Glutamatergic neuron (in vitro differentiated cells): Measurements from ENCODE around the gene SERPINA4. TPM values are rescaled to one million over a fixed set of nuclear protein-coding genes. Genes with fewer than 3 reads are reported as not detected.

ENCODE experiments used
- DNase-seq: peaks from one replicate; pipeline ENCODE4 v3.0.0; 2022
- H3K27ac Mint-ChIP-seq: one replicate; pipeline ENCODE4 v1.8.0; 2020; ENCODE audit warnings: mild to moderate bottlenecking, mixed read lengths, inconsistent platforms; ENCODE audit not compliant: unreplicated experiment
- H3K27me3 Mint-ChIP-seq: one replicate; pipeline ENCODE4 v1.8.0; 2020; ENCODE audit warnings: mild to moderate bottlenecking, moderate library complexity, mixed read lengths, inconsistent platforms; ENCODE audit not compliant: unreplicated experiment
- H3K36me3 Mint-ChIP-seq: one replicate; pipeline ENCODE4 v1.8.0; 2020; ENCODE audit warnings: mild to moderate bottlenecking, mixed read lengths, inconsistent platforms; ENCODE audit not compliant: unreplicated experiment
- H3K4me1 Mint-ChIP-seq: one replicate; pipeline ENCODE4 v1.8.0; 2020; ENCODE audit warnings: mild to moderate bottlenecking, low read depth, mixed read lengths, inconsistent platforms; ENCODE audit not compliant: unreplicated experiment
- H3K4me3 Mint-ChIP-seq: one replicate; pipeline ENCODE4 v1.8.0; 2020; ENCODE audit warnings: mild to moderate bottlenecking, mixed read lengths, inconsistent platforms; ENCODE audit not compliant: unreplicated experiment
- H3K9me3 Mint-ChIP-seq: one replicate; pipeline ENCODE4 v1.8.0; 2020; ENCODE audit warnings: mild to moderate bottlenecking, moderate library complexity, mixed read lengths, inconsistent platforms; ENCODE audit not compliant: unreplicated experiment
- CTCF ChIP-seq: fragments of 200-600 bp; sonication (generic); IDR thresholded peaks from one replicate; pipeline ENCODE4 v1.5.0; 2021; ENCODE audit not compliant: partially characterized antibody, unreplicated experiment
- total RNA-seq: library from RNA; stranded (reverse); fragmentation: NEBNext Ultra II Directional; extraction: Animal tissue kit (Norgen Biotek cat#: 25700); gene quantifications from one replicate; pipeline ENCODE4 v1.2.1, GENCODE V29; 2021; ENCODE audit not compliant: unreplicated experiment

SERPINA4 gene
- total RNA-seq, 1 donor from 2014 or later, result not detected

GRCh38 chr14:94542811-94543440 lies 18.3 kb upstream of the SERPINA4 start:
- TF ChIP-seq CTCF, result no peak
- DNase-seq, result no peak
- Mint-ChIP-seq H3K4me1 (no peaks in the 10 kb centered on the region), H3K27ac (no peak overlapping the region), H3K9me3 (no peaks in the 10 kb centered on the region), H3K4me3 (no peak overlapping the region), H3K36me3 (no peaks in the 10 kb centered on the region), H3K27me3 (no peaks in the 10 kb centered on the region)

DNA sequence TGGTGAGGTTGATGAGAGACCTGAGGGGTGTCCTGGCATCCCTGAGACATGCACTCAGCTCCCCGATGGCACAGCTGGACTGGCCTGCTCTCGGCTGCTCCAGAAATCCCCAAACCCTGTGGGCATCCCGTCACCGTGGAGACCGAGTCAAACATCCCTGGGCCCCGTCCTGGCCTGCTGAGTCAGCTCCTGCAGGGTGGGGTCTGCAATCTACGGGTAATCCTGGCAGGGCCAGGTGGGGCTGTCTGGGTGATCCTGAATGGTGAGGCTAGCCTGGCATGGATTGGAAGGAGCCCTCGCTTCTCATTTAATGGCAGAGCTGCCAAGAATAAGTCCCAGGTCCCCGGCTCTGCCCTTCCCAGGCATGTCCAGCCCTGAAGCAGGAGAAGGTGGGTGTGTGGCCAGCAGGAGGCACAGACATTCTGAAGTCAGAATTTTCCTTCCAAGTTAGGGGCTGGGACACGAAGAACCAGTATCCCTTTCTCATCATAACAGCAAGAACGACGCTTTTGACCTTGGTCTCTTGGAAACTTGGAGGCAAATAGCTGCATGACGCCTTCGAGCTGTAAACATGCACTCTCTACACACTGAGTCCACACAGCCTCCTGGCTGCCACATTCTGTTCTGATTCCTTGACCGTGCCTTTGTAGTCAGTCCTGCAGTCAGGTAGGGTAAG lies 17.7 kb upstream of the SERPINA4 start:
- Mint-ChIP-seq H3K27me3 (no peaks in the 10 kb centered on the region), H3K36me3 (no peaks in the 10 kb centered on the region), H3K27ac (no peak overlapping the region), H3K4me3 (no peak overlapping the region), H3K9me3 (no peaks in the 10 kb centered on the region), H3K4me1 (no peaks in the 10 kb centered on the region)
- TF ChIP-seq CTCF, result no peak
- DNase-seq, result no peak

DNA sequence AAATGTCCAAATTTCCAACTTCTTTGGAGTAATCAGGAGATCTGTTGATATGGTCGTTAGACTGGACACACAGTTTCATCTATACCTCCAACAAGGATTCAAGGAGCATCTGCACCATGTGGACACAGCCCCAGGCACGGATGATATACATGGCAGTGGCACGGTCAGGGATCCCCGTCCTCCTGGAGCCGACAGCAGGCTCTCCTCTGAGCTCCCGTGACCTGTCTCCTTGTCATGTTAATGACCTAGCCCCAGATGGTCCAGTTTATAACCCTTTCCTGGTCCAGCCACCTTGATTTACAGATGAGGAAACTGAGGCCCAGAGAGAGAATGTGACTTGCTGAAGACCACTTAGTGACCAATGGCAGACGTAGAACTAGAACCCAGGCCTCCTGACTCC lies 16.5 kb upstream of the SERPINA4 start:
- no peak for TF ChIP-seq CTCF
- Mint-ChIP-seq H3K27ac (no peak overlapping the region), H3K4me3 (no peak overlapping the region), H3K4me1 (no peaks in the 10 kb centered on the region), H3K36me3 (no peaks in the 10 kb centered on the region), H3K9me3 (no peaks in the 10 kb centered on the region), H3K27me3 (no peaks in the 10 kb centered on the region)
- DNase-seq, result no peak

GRCh38 chr14:94545131-94545841 lies 16.0 kb upstream of the SERPINA4 start:
- H3K4me1 Mint-ChIP-seq, result no peaks in the 10 kb centered on the region
- no peak overlapping the region for H3K27ac Mint-ChIP-seq
- no peak for TF ChIP-seq CTCF
- DNase-seq, result no peak
- no peak overlapping the region for H3K4me3 Mint-ChIP-seq
- no peaks in the 10 kb centered on the region for H3K27me3 Mint-ChIP-seq
- H3K36me3 Mint-ChIP-seq, result no peaks in the 10 kb centered on the region
- no peaks in the 10 kb centered on the region for H3K9me3 Mint-ChIP-seq
